Left cardiac atrium (tissue), 4 donors: ENCODE measurements around the gene CCDC85B. TPM values are rescaled to one million over a fixed set of nuclear protein-coding genes. Genes with fewer than 3 reads are reported as not detected.

Experiments used
- ATAC-seq, 2 donors: fragments of 200-7000 bp; cut with Tn5 transposase; one replicate each; pipeline ENCODE4 v1.9.1; 2020; ENCODE audit warnings: mild to moderate bottlenecking in 2 of 2, moderate library complexity in 2 of 2
- DNase-seq: peaks from one replicate; pipeline ENCODE4 v3.0.0-alpha.2; 2020
- intact Hi-C, 2 donors: fragments of 100-400 bp; cut with DNase I; formaldehyde crosslinking; loops; one replicate each; pipeline versions ENCODE4 v1.14.1 to v1.15.1; 2022 to 2023
- total RNA-seq, 2 donors: library from RNA; stranded (reverse); fragmentation: NEBNext Ultra II Directional; extraction: Animal tissue kit (Norgen Biotek cat#: 25700); gene quantifications; one replicate each; pipeline ENCODE4 v1.2.1, GENCODE V29; 2021
- donor health status: DM: no; HTN: yes; CAD: no.
- donor health status: DM: no; HTN: yes; CAD: no; lungs with severe emphysema.
- donor health status: DM: yes; HTN: yes; CAD: no.
- donor health status: Dilated cardiomyopathy.

Gene CCDC85B
- total RNA-seq, 2 donors from 2014 or later: 45.8 to 63.5 TPM

DNA sequence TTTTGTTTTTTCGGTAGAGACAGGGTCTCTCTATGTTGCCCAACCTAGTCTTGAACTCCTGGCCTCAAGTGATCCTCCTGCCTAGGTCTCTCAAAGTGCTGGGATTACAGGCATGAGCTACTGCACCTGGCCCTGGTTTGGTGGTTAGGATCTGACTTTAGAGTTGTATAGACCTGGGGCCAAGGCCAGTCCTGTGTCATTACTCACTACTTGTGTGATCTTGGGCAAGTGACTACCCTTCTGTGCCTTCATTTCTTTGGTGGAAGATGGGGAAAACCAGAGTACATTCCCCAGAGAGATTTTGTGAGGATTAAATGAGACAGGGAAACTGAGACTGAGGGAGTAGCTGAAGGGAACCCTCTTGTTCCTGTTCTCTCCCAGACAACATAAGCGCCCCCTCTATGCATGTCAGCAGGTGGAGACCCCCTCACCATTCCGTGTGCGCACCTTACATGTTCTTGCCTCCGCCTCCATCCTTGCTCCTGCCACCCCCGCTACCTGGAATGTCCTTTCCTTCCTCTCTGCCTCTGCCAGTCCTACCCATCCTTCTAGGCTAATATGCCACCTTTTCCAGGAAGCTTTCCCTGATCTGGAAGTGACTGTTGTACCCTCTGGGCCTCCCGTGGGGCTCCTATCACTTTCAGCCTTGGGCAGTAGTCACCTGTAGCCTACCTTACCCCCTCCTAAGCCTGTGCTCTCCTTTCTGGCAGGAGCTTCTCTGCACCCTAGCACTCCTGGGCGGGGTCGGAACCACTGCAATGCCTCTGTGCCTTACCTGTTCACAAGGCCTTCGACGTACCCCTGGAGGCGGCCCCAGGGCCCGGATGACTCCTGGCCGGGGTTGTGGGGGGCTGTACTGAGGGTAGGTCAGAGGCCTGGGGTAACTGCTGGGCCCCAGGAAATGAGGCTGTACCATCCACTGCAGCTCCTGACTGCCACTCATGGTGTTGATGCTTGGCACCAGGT, 5.8 kb downstream of the CCDC85B start:
- ATAC-seq (no peak), DNase-seq (no peak)
- intact Hi-C loops: no loop called here

DNA sequence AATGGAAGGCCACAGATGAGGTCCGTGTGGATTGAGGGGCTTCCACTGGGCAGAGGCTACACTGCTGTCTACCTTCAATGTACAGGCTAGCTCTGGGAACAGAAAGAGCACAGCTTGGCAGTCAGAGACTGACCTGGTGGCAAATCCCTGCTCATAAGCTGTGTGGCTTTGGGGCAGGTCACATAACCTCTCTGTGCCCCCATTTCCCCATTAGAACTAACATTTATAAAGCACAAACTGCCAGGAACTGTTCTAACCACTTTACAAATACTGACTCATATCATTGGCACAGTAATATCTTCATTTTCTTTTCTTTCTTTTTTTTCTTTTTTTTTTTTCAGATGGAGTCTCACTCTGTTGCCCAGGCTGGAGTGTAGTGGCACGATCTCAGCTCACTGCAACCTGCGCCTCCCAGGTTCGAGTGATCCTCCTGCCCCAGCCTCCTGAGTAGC, 6.6 kb downstream of the CCDC85B start:
- no peak for ATAC-seq
- intact Hi-C loops: no loop called here

DNA sequence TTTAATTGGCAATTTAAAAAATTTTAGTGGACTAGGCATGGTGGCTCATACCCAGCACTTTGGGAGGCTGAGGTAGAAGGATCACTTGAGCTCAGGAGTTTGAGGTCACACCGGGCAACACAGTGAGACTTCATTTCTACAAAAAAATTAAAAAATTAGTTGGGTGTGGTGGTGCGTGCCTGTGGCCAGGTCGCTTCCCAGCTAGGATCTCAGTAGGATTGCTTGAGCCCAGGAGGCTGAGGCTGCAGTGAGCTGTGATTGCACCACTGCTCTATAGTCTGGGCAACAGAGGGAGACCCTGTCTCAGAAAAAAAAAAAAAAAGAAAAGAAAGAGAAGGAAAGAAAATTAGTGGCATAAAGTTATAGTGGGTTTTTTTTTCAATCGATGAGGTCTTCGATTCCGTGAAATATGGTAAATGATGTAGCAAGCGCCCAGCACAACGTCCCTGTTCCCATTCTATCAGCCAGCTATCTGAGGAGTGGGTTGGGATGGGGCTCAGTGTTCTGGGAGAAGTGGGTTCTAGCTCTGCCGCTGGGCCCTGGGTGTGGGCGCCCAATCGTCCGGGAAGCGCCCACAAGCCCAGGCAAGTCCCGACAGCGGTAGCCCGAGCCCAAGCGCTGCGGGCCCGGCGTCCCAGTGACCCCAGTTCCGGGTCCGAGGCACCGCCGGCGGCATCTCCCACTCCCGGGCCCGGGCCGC, 8.3 kb downstream of the CCDC85B start:
- ATAC-seq (no peak), DNase-seq (no peak)
- intact Hi-C loops: no loop called here

More for the DNA sequence above, 6.6 kb downstream of the CCDC85B start:
- no peak for DNase-seq

DNA sequence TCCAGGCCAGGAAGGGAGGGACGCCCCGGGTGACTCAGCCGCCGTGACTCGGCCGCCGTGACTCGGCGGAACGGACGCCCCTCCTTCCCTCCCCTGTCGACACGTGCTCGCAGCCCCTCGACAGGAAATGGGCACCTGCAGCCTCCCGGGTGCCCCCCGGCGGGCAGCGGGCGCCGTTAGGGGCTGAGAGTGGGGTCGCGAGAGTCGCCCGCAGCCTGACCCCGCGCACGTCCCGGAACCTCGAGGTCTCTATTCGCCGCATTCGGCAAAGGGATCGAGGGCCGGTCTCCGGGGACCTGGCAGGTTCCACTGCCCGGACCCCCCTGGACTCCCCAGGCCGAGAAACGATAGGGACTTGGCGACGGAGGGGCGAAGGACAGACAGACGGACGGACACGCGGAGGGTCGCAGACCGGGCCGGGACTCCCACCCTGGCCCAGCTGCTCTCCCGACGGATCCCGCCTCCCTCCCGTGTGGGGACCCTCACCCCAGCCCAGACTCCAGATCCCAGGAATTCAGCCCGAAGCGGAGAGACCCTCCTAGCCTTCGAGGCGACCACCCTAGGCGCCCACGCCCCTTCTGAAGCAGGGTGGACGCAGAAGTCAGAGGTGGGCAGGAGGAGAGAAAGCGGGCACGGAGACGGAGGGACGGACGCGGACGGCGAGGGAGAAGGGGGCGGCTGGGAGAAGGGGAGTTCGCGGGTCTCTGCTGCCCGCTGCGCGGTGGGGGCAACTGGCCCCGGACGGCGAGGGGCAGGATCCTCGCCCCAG, 9.1 kb downstream of the CCDC85B start:
- DNase-seq: peak; percentile 83
- peak; percentile 48 to 80 for ATAC-seq

DNA sequence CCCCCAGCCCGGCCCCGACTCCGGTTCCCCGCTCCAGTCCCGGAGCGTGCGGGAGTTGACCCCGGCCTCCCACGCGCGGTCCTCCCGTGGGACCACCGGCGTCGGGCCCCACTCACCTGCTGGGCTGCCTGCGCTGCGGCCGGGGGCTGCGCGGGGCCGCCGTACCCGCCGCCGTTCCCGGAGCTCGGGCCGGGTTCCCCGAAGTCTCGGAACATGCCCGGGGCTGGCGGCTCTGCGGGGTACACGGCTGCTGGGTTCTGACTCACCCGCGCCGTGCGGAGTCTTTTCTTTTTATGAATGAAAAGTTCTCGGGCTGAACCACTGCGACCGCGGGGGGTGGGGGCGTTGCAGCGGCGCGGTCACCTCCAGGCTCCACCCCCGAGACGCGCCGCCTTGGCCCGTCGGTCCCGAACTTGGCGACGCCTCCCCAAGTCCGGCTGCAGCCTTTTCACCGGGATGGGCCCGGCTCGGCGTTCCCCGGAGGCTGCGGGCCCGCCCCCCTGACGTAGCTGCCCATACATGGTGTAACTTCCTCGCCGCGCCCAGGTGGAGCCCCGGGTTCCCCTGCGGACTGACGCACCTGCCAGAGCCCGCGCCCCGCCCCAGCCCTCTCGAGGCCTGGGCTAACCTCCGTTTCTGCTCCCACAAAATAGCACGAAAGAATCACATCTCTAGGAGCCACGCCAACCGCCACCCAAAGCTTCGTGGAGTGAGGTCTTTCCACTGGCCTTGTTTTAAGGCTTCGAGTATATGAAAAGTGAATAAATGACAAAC, 9.8 kb downstream of the CCDC85B start, which contains the start of gene FOSL1:
TSS of gene FOSL1 (minus strand) at position 264 of the 774 bp plus-strand sequence. CDS start at position 215, 49 bp downstream.
- DNase-seq: peak; percentile 94
- ATAC-seq: peak; percentile 91 to 93
- intact Hi-C loops: no loop called here

More for the DNA sequence above, 9.1 kb downstream of the CCDC85B start:
- intact Hi-C loops: no loop called here

DNA sequence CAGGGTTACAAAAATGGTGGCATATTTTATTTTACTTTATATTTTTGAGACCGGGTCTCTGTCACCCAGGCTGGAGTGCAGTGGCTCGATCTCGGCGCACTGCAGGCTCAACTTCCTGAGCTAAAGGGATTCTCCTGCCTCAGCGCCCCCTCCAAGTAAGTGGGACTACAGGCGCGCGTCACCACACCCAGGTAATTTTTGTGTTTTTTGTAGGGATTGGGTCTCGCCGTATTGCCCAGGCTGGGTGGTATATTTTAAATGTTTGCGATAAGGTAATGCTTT, 10.4 kb downstream of the CCDC85B start:
- no peak for ATAC-seq
- intact Hi-C loops: no loop called here
- no peak for DNase-seq

DNA sequence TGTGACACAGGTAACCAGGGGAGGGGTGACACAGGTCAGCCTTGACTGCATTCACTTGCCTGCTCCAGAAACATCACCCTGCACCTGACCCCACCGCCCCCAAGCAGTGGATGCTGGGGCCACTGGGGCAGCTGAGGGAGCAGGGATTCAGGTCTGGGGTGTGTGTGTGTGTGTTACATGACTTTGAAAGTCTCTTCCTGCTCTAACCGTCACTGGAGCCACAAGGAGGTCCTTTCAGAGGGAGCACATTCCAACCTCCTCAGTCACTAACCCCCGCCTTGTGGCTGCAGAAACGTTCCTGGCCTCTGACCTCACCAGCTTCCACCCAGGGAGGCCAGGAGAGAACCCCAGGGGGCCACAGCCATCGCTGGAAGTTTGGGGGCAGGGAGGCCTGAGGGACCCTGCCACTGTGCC, 12.6 kb downstream of the CCDC85B start:
- ATAC-seq (no peak), DNase-seq (no peak)
- intact Hi-C loops: no loop called here

DNA sequence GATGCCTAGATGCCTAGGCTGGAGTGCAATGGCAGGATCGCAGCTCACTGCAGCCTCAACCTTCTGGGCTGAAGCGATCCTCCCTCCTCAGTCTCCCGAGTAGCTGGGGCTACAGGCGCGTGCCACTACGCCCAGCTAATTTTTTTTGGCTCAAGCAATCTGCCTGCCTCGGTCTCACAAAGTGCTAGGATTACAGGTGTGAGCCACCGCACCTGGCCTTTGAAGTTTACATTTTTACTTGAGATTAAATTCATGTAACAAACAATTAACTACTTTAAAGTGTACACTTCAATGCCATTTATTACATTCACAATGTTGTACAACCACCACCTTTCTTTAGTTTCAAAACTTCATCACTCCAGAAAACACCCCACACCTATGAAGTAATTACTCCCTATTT, 13.2 kb downstream of the CCDC85B start:
- ATAC-seq (no peak), DNase-seq (no peak)
- intact Hi-C loops: no loop called here

DNA sequence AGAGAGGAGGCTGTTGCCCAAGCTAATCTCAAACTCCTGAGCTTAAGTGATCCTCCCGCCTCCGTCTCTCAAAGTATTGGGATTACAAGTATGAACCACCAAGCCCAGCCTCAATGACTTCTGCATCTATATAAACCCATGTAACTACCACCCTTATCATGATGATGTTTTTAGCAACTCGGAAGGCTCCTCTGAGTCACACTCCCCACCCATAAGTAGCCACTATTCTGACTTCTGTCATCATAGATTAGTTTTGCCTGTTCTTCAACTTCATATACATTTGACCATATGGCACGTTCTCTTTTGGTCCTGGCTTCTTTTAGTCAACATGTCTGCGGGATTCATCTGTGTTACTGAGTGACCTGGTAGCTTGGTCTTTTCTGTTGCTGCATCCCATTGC, 16.1 kb downstream of the CCDC85B start:
- ATAC-seq: no peak
- no peak for DNase-seq
- intact Hi-C loops: no loop called here

DNA sequence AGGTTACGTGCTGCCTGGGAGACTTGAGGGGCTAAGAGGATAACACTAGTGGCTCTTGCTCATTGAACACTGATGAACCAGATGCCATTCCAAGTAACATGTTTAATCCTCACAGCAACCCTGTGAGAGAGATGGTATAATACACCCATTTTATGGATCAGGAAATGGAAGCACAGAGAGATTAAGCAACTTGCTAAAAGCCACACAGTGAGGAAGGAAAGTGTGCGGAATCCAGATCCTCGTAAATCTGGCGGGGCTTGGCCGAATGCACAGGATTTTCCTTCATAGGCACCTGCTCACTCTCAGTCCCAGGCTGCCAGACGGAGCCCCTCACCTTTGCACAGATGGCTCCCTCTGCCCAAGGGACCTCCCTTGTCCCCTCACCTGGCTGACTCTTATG, 17.4 kb downstream of the CCDC85B start:
- no peak for ATAC-seq
- DNase-seq: no peak
- intact Hi-C loops: no loop called here

DNA sequence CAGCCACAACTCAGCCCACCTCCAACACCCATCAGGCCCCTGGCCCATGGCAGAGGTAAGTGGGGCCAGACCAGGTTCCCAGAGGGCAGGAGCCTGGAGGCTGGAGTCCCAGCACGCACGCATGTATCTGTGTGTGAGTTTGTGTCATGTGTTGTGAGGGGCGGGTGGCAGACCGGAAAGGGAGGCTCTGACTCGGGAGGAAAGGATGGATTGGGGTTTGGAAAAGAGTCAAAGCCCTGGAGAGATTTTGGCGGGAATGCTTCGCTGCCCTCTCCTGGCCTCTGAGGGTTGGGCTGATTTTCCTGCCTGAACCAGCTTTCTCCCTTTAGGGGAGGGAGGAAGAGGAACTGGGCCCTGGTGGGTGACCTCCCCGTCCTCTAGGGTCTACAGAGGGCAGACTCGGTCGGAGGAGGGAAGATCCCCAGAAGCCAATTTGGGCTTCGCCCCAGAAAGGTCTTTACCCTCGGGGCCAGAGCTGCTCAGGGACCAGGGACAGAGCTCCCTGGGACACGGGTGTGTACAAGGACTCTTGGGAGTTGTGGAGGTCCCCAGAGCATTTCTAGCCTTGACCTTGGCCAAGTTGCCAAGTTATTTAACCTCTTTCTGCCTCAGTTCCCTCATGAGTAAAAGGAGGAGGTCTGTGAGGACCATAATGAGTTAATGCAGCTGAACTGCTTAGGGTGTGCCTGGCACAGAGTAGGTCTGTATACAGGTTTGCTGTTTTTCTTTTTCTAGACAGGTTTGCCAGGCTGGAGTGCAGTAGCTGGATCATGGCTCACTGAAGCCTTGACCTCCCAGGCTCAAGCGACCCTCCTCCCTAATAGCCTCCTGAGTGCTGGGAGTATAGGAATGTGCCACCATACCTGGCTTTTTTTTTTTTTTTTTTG, 21.5 kb downstream of the CCDC85B start:
- DNase-seq: peak; percentile 66
- ATAC-seq: peak; percentile 20 to 72
- intact Hi-C loops: no loop called here

DNA sequence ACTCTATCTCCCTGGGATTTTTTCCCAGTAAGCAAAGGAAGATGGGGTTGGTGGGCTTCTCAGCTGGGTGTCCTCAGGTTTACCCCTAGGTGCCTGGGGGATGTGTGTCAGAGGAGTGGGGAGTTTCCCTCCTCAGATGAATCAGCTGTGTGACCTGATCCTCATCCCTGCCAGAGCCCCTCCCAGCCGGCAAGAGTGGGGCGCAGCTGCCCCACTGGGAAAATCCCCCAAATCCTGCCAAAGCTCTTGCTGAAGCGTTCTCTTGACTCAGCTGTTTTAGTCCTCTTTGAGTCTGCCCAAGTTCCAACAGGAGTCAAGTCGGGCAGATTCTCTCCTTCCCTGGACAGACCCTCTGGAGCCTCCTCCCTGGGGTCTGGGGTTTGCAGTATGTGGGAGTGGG, 22.4 kb downstream of the CCDC85B start:
- ATAC-seq: no peak
- no peak for DNase-seq
- intact Hi-C loops: no loop called here

DNA sequence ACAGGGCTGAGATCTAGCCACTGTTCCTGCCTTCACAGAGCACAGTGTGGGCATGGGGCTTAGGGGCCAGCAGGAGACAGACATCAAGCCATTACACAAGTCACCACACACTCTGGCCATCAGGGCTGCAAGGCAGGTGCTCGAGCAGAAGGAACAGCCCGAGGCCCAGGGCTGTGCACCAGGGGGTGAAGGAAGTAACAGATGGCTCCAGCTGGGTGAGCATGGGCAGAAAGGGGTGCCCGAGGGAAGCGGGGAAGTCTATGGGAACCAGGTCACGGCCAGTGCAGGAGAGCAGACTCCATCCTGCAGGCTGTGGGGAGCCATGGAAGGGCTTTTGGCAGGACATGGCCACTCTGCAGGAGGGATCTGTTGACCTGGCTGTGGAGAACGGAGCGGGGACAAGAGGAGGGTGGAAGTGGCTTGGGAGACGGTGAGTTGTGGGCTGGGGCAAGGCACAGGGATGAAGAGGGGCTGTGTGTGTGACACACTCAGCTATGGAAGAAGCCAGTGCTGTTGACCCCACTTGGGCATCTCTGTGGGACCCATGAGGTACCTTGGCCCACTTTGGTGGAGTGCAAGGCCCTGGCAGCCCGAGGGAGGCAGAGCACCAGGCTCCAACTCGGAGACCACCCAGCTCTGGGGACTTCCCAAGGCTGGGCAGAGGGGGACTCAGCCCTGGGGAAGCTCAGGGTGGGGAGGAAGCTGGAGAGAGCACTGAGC, 24.8 kb downstream of the CCDC85B start:
- DNase-seq: no peak
- intact Hi-C loops: loop anchor here in 1 of 2 donors (5.0 kb wide), 1 partner anchor 47 kb away; the partner anchor contains the start of gene SART1
- no peak for ATAC-seq

DNA sequence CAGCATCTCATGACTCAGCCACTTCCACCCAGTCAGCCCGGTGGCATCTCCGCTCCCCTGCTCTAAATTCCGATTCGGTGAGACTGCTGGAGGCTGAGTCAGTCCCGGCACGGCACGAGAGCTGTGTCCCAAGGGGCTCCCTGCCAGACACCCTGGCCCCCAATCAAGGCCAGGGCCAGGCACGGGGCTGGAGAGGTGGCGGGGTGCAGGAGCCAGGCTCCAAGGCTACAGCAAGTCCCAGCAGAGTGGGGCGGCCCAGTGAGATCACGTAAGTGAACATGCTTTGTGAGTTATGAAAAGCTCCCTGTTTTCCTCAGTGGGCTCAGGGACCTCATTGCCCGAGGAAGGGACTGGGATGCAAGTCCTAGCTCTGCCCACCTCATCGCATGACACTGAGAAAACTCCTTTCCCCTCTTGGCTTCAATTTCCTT, 25.4 kb downstream of the CCDC85B start:
- intact Hi-C loops: loop anchor here in 1 of 2 donors (2.0 to 5.0 kb wide), 2 partner anchors 25 to 46 kb away; partner anchors contain the start of genes CCDC85B and SART1

DNA sequence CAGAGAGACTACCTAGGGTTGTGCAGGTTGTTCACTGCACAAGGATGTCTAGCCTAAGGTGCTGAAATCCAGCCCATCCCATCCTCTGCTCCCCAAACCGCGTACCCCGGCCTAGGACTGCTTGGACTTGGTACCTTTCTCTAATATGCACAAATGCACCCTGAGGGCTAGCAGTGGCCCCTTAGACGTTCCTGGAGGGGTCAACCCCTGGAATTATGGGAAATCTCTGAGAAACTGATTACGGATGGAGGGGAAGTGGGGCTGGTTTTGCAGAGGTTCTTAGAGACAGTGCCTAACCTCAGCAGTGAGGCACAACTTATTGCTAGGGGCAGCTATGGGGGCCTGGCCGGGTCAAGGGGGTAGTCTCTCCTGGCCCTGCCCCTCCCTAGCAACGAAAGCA, 25.9 kb downstream of the CCDC85B start:
- ATAC-seq (no peak), DNase-seq (no peak)
- intact Hi-C loops: loop anchor here in 1 of 2 donors (2.0 to 5.0 kb wide), 2 partner anchors 26 to 46 kb away; partner anchors contain the start of genes CCDC85B and SART1

More for the DNA sequence above, 25.4 kb downstream of the CCDC85B start:
- ATAC-seq (peak; percentile 7 to 68), DNase-seq (peak; percentile 88)

DNA sequence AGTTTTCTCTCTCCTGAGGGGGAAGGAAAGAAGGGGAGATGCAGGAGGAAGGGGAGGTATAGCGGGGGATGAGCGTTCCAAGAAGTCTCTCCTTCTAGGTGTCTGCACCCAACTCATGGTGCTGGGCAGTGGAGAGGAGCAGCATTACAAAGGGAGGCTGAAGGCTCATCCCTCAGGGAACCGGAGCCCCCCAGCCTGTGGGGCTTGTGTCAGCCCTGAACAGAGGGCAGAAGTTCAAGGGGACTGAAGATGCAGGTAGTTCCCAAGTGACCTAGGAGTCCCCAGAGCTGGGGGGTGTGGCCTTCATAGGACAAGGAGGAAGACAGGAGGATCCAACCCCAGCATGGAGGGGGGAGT, 26.6 kb downstream of the CCDC85B start:
- DNase-seq (no peak), ATAC-seq (no peak)
- intact Hi-C loops: loop anchor here in 1 of 2 donors (2.0 to 5.0 kb wide), 2 partner anchors 26 to 45 kb away; partner anchors contain the start of genes CCDC85B and SART1
